PC-9 (cell line): Measurements from ENCODE around the gene PRR15L. TPM values are rescaled to one million over a fixed set of nuclear protein-coding genes. Genes with fewer than 3 reads are reported as not detected.

ENCODE experiments used
- BruUV-seq: library from RNA; stranded (reverse); fragments of 400-500 nt; replicated peaks from 2 replicates; lab custom pipeline; 2021; lab: Mats Ljungman, UMichigan
- CTCF ChIA-PET: fragments of 300-600 bp; sonication (Branson Sonifier 250); formaldehyde crosslinking; loops from one replicate; lab custom pipeline; 2022; ENCODE audit warnings: antibody characterized with exemption; lab: Charles Lee
- POLR2A ChIA-PET: fragments of 300-600 bp; sonication (Branson Sonifier 250); formaldehyde crosslinking; loops from one replicate; lab custom pipeline; 2022; ENCODE audit warnings: antibody characterized with exemption; ENCODE audit not compliant: unreplicated experiment; lab: Charles Lee
- DNase-seq, 2 experiments: peaks; one replicate each; pipeline versions ENCODE4 v3.0.0 to v3.0.0-alpha.2; 2015 to 2022; ENCODE audit warnings: mixed read lengths in 1 of 2
- H2AFZ ChIP-seq: fragments of 200-600 bp; sonication (generic); 2 replicates; pipeline ENCODE4 v1.8.1; 2017; ENCODE audit warnings: antibody characterized with exemption
- H3F3A ChIP-seq: fragments of 200-600 bp; sonication (generic); 2 replicates; pipeline ENCODE4 v1.8.1; 2017; ENCODE audit warnings: antibody characterized with exemption, mild to moderate bottlenecking, low read depth; ENCODE audit not compliant: insufficient read depth
- H3K27ac ChIP-seq: fragments of 200-600 bp; sonication (generic); 2 replicates; pipeline ENCODE4 v1.6.1; 2016; ENCODE audit warnings: mixed run types
- H3K27me3 ChIP-seq: fragments of 200-600 bp; sonication (generic); 2 replicates; pipeline ENCODE4 v1.6.1; 2016; ENCODE audit warnings: low read depth, mixed run types; ENCODE audit not compliant: insufficient read depth
- H3K36me3 ChIP-seq: fragments of 200-600 bp; sonication (generic); 2 replicates; pipeline ENCODE4 v1.6.1; 2016; ENCODE audit warnings: low read depth, mixed run types
- H3K4me1 ChIP-seq: fragments of 200-600 bp; sonication (generic); replicated peaks from 2 replicates; pipeline ENCODE4 v1.6.1; 2016; ENCODE audit warnings: mixed run types; ENCODE audit not compliant: insufficient read depth
- H3K4me2 ChIP-seq: fragments of 200-600 bp; sonication (generic); 2 replicates; pipeline ENCODE4 v1.6.1; 2017; ENCODE audit warnings: mixed run types
- H3K4me3 ChIP-seq: fragments of 200-600 bp; sonication (generic); 2 replicates; pipeline ENCODE4 v1.6.1; 2016; ENCODE audit warnings: mixed run types
- H3K79me2 ChIP-seq: fragments of 200-600 bp; sonication (generic); 2 replicates; pipeline ENCODE4 v1.6.1; 2017; ENCODE audit warnings: low read depth, mixed run types
- H3K9me2 ChIP-seq: fragments of 200-600 bp; sonication (generic); 2 replicates; pipeline ENCODE4 v1.8.1; 2017; ENCODE audit warnings: mild to moderate bottlenecking; ENCODE audit not compliant: insufficient read depth
- H3K9me3 ChIP-seq: fragments of 200-600 bp; sonication (generic); 2 replicates; pipeline ENCODE4 v1.8.1; 2016; ENCODE audit warnings: low read depth; ENCODE audit not compliant: insufficient read depth
- H4K20me1 ChIP-seq: fragments of 200-600 bp; sonication (generic); 2 replicates; pipeline ENCODE4 v1.8.1; 2017; ENCODE audit not compliant: insufficient read depth
- EZH2 ChIP-seq: fragments of 200-600 bp; sonication (generic); IDR thresholded peaks from 2 replicates; pipeline ENCODE4 v1.8.0; 2017; ENCODE audit warnings: antibody characterized with exemption, low read depth
- intact Hi-C: fragments of 100-400 bp; cut with micrococcal nuclease; formaldehyde crosslinking; loops from one replicate; pipeline ENCODE4 v1.10.0; 2022; ENCODE audit not compliant: unreplicated experiment
- total RNA-seq: library from RNA; stranded (reverse); gene quantifications from 2 replicates; pipeline ENCODE4 v1.2.3, GENCODE V29; 2021
- TF ChIP-seq, protein P1 (sequence below): fragments of 200-600 bp; sonication (generic); conservative IDR thresholded peaks from 2 replicates; pipeline ENCODE4 v1.6.1; 2017; ENCODE audit warnings: mixed run types, antibody characterized with exemption, mild to moderate bottlenecking, moderate library complexity

PRR15L gene
- total RNA-seq, 1 experiment from 2014 or later: 5.3 TPM

DNA sequence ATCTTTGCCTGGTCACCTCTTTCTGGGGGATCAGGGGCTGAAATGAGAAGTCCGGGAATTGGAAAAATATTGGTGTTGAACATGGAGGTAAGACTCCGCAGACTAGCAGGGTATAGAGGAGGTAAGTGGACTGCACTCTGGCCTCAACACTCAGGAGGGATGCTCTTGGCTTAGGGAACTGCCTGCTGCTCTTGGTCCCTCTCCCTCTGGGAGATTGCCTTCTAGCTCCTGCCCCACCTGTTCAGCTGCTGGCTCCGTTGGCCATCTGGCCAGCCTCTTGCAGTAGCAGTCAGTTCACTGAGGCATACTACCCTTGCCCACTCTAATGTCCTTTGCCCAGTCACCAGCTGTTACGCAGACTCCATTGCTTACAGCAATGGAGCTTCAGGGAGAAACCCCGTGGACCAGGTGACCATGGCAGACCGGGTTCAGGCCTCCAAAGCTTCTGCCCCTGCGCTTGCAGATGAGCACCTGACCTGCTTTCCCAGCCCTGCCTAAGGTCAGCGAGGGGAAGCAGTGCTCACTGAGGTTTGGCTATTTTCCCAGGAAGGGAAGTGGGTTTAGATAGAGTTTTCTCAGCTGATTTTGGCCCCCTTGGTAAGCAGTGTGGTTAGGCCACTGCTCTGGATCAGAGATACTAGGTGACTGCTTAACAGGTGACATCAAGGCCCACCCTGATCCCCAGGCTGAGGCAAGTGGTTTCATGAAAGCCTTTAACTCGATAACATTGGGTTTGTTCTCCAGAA is 25.1 kb upstream of the PRR15L start:
- ChIA-PET POLR2A (interaction anchor here (0.5 kb wide), 1 partner anchor 14 kb away, joined by 4 read pairs; no protein-coding TSS in a partner anchor), CTCF (no interaction called here)
- BruUV-seq: no TSS peak

DNA sequence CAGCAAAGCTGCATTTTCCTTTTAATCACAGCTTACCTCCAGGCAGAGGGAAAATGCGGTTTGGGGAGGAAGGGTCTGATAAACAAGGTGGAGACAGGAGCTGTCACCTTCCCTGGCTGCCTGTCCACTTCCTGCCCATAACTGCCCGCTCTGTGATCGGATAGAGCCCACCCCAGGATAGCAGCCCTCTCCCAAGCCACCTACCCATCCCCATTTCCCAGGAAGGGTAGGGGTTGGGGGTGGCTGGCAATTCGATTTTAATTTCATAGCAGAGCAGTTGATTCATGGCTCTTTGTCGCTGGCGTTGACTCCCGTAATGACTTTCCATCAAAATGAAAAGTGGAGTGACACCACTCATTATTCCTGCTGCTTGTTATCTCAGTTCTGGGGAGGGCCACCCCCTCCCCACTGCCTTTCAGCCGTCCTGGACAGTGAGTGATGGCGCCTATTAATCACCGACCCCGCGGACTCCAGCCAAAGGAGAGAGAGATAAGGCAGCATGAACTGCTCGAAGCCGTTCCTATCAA is 24.5 kb upstream of the PRR15L start:
- peaks cover 29% of the 10 kb centered on the region for H3K36me3 ChIP-seq
- no peak overlapping the region for H2AFZ ChIP-seq

More for the DNA sequence above, 25.1 kb upstream of the PRR15L start:
- Histone ChIP-seq H3K4me2 (no peak overlapping the region), H3K4me3 (no peak overlapping the region), H3K4me1 (no peaks in the 10 kb centered on the region), H3K27ac (no peak overlapping the region), H3F3A (peaks cover 3% of the 10 kb centered on the region; the same call in 1 of the 2 replicates), H3K27me3 (no peaks in the 10 kb centered on the region), H3K9me3 (no peaks in the 10 kb centered on the region), H3K36me3 (peaks cover 27% of the 10 kb centered on the region), H2AFZ (no peak overlapping the region), H4K20me1 (no peaks in the 10 kb centered on the region), H3K79me2 (no peaks in the 10 kb centered on the region), H3K9me2 (no peaks in the 10 kb centered on the region)
- TF ChIP-seq, protein P1, sequence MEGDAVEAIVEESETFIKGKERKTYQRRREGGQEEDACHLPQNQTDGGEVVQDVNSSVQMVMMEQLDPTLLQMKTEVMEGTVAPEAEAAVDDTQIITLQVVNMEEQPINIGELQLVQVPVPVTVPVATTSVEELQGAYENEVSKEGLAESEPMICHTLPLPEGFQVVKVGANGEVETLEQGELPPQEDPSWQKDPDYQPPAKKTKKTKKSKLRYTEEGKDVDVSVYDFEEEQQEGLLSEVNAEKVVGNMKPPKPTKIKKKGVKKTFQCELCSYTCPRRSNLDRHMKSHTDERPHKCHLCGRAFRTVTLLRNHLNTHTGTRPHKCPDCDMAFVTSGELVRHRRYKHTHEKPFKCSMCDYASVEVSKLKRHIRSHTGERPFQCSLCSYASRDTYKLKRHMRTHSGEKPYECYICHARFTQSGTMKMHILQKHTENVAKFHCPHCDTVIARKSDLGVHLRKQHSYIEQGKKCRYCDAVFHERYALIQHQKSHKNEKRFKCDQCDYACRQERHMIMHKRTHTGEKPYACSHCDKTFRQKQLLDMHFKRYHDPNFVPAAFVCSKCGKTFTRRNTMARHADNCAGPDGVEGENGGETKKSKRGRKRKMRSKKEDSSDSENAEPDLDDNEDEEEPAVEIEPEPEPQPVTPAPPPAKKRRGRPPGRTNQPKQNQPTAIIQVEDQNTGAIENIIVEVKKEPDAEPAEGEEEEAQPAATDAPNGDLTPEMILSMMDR: no peak
- no peak for TF ChIP-seq EZH2
- intact Hi-C loops: no loop called here
- DNase-seq: no peak

DNA sequence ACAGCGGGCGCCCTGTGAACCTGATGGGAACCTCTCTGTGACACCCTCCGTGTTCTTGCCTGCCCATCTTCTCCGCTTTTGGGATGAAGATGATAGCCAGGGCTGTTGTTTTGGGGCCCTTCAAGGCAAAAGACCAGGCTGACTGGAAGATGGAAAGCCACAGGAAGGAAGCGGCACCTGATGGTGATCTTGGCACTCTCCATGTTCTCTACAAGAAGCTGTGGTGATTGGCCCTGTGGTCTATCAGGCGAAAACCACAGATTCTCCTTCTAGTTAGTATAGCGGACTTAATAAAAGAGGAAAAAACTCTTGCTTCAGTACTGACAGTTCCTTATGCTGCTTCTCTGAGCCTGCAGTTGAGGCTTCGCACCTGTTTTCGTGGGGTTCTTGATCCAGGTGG is 23.8 kb upstream of the PRR15L start:
- H2AFZ ChIP-seq: no peak overlapping the region
- H3K36me3 ChIP-seq: peaks cover 31% of the 10 kb centered on the region
- no peaks in the 10 kb centered on the region for H3K9me2 ChIP-seq
- DNase-seq: no peak
- intact Hi-C loops: no loop called here
- CTCF ChIA-PET: no interaction called here
- H3K4me3 ChIP-seq: no peak overlapping the region
- no peaks in the 10 kb centered on the region for H3K27me3 ChIP-seq
- no peak overlapping the region for H3K4me2 ChIP-seq
- no peak overlapping the region for H3K27ac ChIP-seq
- BruUV-seq: no TSS peak
- H3F3A ChIP-seq: no peaks in the 10 kb centered on the region
- TF ChIP-seq, protein P1: no peak
- H3K79me2 ChIP-seq: no peaks in the 10 kb centered on the region
- H4K20me1 ChIP-seq: no peaks in the 10 kb centered on the region
- no peaks in the 10 kb centered on the region for H3K4me1 ChIP-seq
- H3K9me3 ChIP-seq: no peaks in the 10 kb centered on the region
- POLR2A ChIA-PET: no interaction called here

More for the DNA sequence above, 24.5 kb upstream of the PRR15L start:
- Histone ChIP-seq H3K4me3 (no peak overlapping the region), H3K9me2 (no peaks in the 10 kb centered on the region), H3K9me3 (no peaks in the 10 kb centered on the region), H3K27ac (no peak overlapping the region), H3K79me2 (no peaks in the 10 kb centered on the region), H3K27me3 (no peaks in the 10 kb centered on the region), H3K4me1 (no peaks in the 10 kb centered on the region), H4K20me1 (no peaks in the 10 kb centered on the region), H3F3A (peaks cover 1% of the 10 kb centered on the region; the same call in 1 of the 2 replicates), H3K4me2 (no peak overlapping the region)
- no TSS peak for BruUV-seq
- ChIA-PET CTCF (no interaction called here), POLR2A (no interaction called here)
- intact Hi-C loops: no loop called here
- no peak for DNase-seq
- TF ChIP-seq, protein P1: no peak
- no peak for TF ChIP-seq EZH2
